Stimulated activated CD8-positive, alpha-beta memory T cell treated with anti-CD3 and anti-CD28 coated beads, Interleukin-15, amount 100 ng/mL, for 1 hour (primary cell): Measurements from ENCODE around the gene CCDC88B.

Source experiments
- DNase-seq: peaks from one replicate; pipeline ENCODE4 v3.0.0-alpha.2; 2020; ENCODE audit warnings: low read depth

Gene CCDC88B

GRCh38 chr11:64359712-64360445 is 19.9 kb downstream of the CCDC88B start:
- DNase-seq: no peak

GRCh38 chr11:64360448-64360921 is 20.5 kb downstream of the CCDC88B start:
- no peak for DNase-seq

GRCh38 chr11:64361659-64362058 is 21.7 kb downstream of the CCDC88B start:
- DNase-seq: no peak

GRCh38 chr11:64362339-64362738 is 22.3 kb downstream of the CCDC88B start:
- no peak for DNase-seq

GRCh38 chr11:64364435-64364834 is 24.4 kb downstream of the CCDC88B start:
- DNase-seq: no peak

GRCh38 chr11:64364911-64365310 is 24.9 kb downstream of the CCDC88B start:
- no peak for DNase-seq

GRCh38 chr11:64366751-64367150 is 26.7 kb downstream of the CCDC88B start:
- DNase-seq: no peak

GRCh38 chr11:64367931-64368672 is 28.1 kb downstream of the CCDC88B start:
- no peak for DNase-seq

GRCh38 chr11:64368673-64369074 is 28.7 kb downstream of the CCDC88B start:
- DNase-seq: no peak

- DNase-seq: no peak
These were observed 29.7 kb downstream of the CCDC88B start for GRCh38 chr11:64369440-64370421.

- no peak for DNase-seq
These were observed 31.2 kb downstream of the CCDC88B start for GRCh38 chr11:64371201-64371600.

GRCh38 chr11:64372021-64372420 is 32.0 kb downstream of the CCDC88B start:
- DNase-seq: no peak

- DNase-seq: no peak
These were observed 33.0 kb downstream of the CCDC88B start for GRCh38 chr11:64372802-64373597.

GRCh38 chr11:64373598-64373974 is 33.6 kb downstream of the CCDC88B start:
- no peak for DNase-seq

- no peak for DNase-seq
These were observed 36.1 kb downstream of the CCDC88B start for GRCh38 chr11:64376071-64376470.

GRCh38 chr11:64378335-64378880 is 38.4 kb downstream of the CCDC88B start:
- no peak for DNase-seq

- no peak for DNase-seq
These were observed 39.2 kb downstream of the CCDC88B start for GRCh38 chr11:64379160-64379559.

- DNase-seq: no peak
These were observed 40.1 kb downstream of the CCDC88B start for GRCh38 chr11:64379817-64380709.

- DNase-seq: no peak
These were observed 41.3 kb downstream of the CCDC88B start for GRCh38 chr11:64381350-64381749.

GRCh38 chr11:64382047-64382446 is 42.0 kb downstream of the CCDC88B start:
- DNase-seq: no peak
